Epidermal melanocyte (primary cell): ENCODE results near the gene PDE5A.
"Not testable (repeated sequence)": the region's sequence is repeated elsewhere in the genome, so short reads cannot be mapped to it uniquely, and the experiment has no call there.

Experiments used
- DNase-seq: peaks from one replicate; pipeline ENCODE4 v3.0.0; 2011; ENCODE audit warnings: low spot score; ENCODE audit not compliant: insufficient read length

Gene PDE5A

GRCh38 chr4:119646347-119647071 is 17.9 kb upstream of the PDE5A start:
- no peak for DNase-seq

- no peak for DNase-seq
Measured at GRCh38 chr4:119643306-119644042, 14.9 kb upstream of the PDE5A start.

GRCh38 chr4:119641765-119642164 is 13.2 kb upstream of the PDE5A start:
- no peak for DNase-seq

GRCh38 chr4:119638359-119638758 is 9.8 kb upstream of the PDE5A start:
- DNase-seq = no peak

GRCh38 chr4:119636851-119637250 is 8.2 kb upstream of the PDE5A start:
- not testable (repeated sequence) for DNase-seq

GRCh38 chr4:119632216-119632615 is 3.6 kb upstream of the PDE5A start:
- no peak for DNase-seq

GRCh38 chr4:119629142-119629471 is 503 bp upstream of the PDE5A start:
- no peak for DNase-seq

GRCh38 chr4:119627267-119628255 is 1.0 kb downstream of the PDE5A start:
- peak; percentile 59 for DNase-seq

GRCh38 chr4:119626943-119627266 is 1.7 kb downstream of the PDE5A start:
- DNase-seq = no peak

GRCh38 chr4:119626420-119626819 is 2.2 kb downstream of the PDE5A start:
- no peak for DNase-seq

GRCh38 chr4:119625761-119626160 is 2.8 kb downstream of the PDE5A start:
- no peak for DNase-seq

GRCh38 chr4:119624356-119624755 is 4.2 kb downstream of the PDE5A start:
- DNase-seq = no peak

- no peak for DNase-seq
Measured at GRCh38 chr4:119623025-119623424, 5.6 kb downstream of the PDE5A start.

GRCh38 chr4:119615068-119615719 is 13.4 kb downstream of the PDE5A start:
- no peak for DNase-seq

GRCh38 chr4:119604266-119604665 is 24.3 kb downstream of the PDE5A start:
- no peak for DNase-seq

- DNase-seq = no peak
Measured at GRCh38 chr4:119602366-119602765, 26.2 kb downstream of the PDE5A start.

- no peak for DNase-seq
Measured at GRCh38 chr4:119598521-119598920, 30.1 kb downstream of the PDE5A start.

GRCh38 chr4:119597377-119597776 is 31.2 kb downstream of the PDE5A start:
- DNase-seq = peak; percentile 53

- no peak for DNase-seq
Measured at GRCh38 chr4:119593698-119594097, 34.9 kb downstream of the PDE5A start.

- no peak for DNase-seq
Measured at GRCh38 chr4:119592830-119593229, 35.8 kb downstream of the PDE5A start.

GRCh38 chr4:119589165-119589564 is 39.4 kb downstream of the PDE5A start:
- no peak for DNase-seq
